ENCODE data around the gene CASK.

DNA sequence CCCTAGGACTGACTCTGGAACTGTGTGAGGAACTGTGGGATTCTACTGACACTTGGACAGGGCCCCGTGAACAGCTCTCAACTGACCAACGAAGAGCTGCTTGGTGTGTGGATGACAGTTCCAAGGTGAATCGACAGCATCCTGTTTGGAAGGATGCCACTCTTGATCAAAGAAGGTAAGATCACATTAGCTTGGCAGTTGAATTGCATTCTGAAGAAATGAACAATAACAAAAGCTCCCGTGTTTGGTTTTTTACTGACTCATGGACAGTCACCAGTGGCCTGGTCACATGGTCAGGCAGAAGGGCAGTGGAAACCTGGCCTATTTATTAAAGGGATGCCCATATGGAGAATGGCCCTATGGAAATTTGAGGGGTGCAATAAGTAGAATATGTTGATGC, 267.7 kb downstream of the CASK start:
- TF ChIP-seq POLR2AphosphoS5 (IDR thresholded peaks at IDR 0.05; ENCODE audit: low read depth, low read length), result no peak
- TF ChIP-seq SIN3A (IDR thresholded peaks at IDR 0.05; ENCODE audit: borderline replicate concordance, insufficient read depth, low read depth, low read length), result no peak
- TF ChIP-seq, protein P1, sequence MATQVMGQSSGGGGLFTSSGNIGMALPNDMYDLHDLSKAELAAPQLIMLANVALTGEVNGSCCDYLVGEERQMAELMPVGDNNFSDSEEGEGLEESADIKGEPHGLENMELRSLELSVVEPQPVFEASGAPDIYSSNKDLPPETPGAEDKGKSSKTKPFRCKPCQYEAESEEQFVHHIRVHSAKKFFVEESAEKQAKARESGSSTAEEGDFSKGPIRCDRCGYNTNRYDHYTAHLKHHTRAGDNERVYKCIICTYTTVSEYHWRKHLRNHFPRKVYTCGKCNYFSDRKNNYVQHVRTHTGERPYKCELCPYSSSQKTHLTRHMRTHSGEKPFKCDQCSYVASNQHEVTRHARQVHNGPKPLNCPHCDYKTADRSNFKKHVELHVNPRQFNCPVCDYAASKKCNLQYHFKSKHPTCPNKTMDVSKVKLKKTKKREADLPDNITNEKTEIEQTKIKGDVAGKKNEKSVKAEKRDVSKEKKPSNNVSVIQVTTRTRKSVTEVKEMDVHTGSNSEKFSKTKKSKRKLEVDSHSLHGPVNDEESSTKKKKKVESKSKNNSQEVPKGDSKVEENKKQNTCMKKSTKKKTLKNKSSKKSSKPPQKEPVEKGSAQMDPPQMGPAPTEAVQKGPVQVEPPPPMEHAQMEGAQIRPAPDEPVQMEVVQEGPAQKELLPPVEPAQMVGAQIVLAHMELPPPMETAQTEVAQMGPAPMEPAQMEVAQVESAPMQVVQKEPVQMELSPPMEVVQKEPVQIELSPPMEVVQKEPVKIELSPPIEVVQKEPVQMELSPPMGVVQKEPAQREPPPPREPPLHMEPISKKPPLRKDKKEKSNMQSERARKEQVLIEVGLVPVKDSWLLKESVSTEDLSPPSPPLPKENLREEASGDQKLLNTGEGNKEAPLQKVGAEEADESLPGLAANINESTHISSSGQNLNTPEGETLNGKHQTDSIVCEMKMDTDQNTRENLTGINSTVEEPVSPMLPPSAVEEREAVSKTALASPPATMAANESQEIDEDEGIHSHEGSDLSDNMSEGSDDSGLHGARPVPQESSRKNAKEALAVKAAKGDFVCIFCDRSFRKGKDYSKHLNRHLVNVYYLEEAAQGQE (IDR thresholded peaks at IDR 0.05; ENCODE audit: insufficient read depth in 1 of 2, low read depth in 2 of 2, low read length in 1 of 2), result no peak
- TF ChIP-seq, protein P2, sequence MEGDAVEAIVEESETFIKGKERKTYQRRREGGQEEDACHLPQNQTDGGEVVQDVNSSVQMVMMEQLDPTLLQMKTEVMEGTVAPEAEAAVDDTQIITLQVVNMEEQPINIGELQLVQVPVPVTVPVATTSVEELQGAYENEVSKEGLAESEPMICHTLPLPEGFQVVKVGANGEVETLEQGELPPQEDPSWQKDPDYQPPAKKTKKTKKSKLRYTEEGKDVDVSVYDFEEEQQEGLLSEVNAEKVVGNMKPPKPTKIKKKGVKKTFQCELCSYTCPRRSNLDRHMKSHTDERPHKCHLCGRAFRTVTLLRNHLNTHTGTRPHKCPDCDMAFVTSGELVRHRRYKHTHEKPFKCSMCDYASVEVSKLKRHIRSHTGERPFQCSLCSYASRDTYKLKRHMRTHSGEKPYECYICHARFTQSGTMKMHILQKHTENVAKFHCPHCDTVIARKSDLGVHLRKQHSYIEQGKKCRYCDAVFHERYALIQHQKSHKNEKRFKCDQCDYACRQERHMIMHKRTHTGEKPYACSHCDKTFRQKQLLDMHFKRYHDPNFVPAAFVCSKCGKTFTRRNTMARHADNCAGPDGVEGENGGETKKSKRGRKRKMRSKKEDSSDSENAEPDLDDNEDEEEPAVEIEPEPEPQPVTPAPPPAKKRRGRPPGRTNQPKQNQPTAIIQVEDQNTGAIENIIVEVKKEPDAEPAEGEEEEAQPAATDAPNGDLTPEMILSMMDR (IDR thresholded peaks at IDR 0.05), result no peak
- no peak for TF ChIP-seq TCF7L2 (IDR thresholded peaks at IDR 0.05; ENCODE audit: low read depth, low read length)

All from Panc1 (cell line).